ENCODE data around the gene PCNA.

The PCNA gene

DNA sequence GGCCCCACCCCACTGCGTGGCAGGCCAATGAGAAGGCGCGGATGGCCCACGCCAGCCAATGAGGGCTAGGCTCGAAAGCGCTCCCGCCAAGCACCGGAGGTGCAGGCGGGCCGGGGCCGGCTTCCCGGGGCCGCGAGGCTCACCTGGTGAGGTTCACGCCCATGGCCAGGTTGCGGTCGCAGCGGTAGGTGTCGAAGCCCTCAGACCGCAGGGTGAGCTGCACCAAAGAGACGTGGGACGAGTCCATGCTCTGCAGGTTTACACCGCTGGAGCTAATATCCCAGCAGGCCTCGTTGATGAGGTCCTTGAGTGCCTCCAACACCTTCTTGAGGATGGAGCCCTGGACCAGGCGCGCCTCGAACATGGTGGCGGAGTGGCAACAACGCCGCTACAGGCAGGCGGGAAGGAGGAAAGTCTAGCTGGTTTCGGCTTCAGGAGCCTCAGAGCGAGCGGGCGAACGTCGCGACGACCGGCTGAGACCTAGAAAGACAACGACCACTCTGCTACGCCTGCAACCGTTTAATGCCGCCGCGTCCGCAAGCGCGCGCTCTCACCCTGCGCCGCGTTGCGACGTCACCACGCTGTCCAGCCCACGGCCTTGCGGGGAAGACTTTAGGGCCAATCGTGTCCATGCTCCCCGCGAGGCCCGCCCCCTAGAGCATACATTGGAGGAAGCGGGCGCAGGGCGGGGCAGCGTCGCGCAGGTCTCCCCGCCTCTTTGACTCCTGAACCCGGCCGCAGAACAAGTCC, at the start of gene PCNA:
TSS of gene PCNA (minus strand) at position 524 of the 750 bp plus-strand sequence. CDS start at position 364, 160 bp downstream.
- Histone ChIP-seq H3K27ac (peak within 1 kb of the TSS in 20 of 21 experiments; percentile 63 to 90 (median 82)), H3K4me3 (peak within 1 kb of the TSS; percentile 50 to 93 (median 74))

DNA sequence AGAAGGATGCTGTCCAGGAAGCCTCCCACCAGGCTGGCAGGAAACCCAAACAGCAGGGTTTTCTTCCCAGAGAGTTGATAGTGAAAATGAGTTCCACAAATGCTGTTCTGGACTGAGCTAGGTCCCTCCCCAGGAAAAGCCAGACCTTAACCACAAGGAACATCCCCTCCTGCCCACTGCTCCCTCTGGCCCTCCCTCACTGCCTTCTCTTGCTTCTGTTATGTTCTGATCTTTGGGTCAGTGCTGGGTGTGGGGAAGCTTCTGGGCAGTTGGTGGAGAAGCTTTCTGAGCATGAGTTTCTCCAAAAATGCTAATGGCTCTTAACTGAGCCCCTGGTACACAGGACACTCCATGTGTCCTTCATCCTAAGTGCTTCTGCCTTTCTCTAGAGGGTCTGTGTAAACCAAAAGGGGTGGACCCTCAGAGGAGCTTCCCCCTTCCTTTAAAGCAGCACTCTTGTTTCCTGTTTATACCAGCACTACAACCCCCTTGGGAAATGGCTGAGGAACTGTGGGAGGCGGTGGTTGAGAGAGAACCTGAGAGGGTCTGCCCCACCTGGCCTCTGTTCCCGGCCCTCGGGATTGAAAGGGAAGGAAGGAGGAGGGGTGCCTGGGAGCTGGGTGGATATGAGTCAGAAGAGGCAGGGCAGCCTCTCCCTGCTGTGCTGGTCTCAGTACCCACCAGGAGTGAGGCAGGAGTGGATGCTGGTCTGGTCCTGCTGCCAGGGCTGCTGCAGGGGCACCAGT, 49.1 kb upstream of the PCNA start:
- Histone ChIP-seq H3K4me3 (no peak overlapping the region), H3K27ac (peak overlapping the region in 15 of 21 experiments; percentile 2 to 78 (median 47))

DNA sequence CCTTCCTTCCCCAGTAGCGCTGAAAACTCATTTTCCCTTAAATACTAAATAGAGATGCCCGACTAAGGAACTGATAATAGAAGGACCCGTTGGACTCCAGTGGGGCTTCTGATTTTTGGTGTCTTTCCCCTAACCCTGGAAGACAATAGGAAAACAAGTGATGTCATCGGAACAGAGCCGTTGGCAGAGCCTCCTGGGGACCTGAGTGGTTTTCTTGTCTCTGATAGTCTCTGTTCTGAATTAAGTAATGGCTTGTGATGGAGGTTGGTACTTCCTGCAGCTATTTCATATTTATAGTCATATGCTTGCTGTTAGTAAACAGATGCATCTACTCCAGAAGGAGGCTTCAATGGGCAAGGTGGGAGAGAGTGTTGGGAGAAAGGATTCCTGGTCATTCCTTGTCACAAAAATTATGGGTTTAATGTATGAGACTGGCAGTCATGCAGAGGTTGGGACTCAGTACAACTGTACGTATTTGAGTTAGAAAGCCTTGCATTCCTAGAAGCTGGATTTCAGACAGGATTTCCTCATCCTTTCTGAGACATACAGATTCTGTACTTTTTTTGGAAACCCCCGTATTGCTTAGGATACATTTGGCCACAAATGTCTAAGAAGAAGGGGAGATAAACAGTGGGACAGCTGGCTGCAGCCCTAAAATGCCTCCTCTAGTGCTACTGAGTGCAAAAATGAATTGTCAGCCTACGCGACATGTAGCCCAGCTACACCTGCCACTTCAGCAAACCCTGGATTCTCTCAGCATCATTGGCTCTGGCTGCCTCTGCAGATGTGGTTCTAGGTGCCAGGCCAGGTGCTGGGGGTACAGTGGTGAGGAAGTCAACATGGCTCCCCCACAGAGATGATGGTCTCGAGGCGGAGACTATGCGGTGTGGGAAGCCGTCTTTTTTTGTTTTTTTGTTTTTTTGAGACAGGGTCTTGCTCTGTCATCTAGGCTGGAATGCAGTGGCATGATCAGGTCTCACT, 45.2 kb upstream of the PCNA start:
- Histone ChIP-seq H3K4me3 (no peak overlapping the region), H3K27ac (no peak overlapping the region)

DNA sequence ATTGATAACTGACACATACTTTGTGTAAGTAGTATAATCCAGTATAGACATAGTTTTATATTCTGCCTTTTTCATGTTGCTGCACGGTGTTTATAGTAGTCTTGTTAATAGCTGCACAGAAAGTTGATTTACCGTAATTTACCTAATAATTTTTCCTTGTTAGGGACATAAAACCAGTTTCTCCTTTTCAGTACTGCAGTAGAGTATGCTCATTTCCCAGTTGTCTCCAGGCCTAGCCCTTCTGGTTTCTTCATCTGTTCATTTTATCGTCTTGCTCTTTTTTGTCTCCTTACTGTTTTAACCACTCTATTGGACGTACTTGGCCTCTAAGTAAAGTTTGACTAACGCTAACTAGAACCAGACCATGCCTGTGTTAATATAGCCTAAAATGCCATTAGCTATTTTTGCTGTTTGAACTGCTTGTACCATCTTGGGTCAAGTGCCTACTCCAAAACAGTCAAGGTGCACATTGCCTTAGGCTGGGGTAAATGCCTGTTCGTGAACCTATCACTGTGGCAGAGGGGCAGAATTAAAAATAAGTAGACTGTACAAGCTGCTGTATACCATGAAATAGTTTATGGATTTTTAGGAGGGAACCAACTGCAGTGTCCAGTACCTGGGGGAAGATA, 41.9 kb upstream of the PCNA start:
- H3K27ac ChIP-seq = no peak overlapping the region
- no peak overlapping the region for H3K4me3 ChIP-seq

DNA sequence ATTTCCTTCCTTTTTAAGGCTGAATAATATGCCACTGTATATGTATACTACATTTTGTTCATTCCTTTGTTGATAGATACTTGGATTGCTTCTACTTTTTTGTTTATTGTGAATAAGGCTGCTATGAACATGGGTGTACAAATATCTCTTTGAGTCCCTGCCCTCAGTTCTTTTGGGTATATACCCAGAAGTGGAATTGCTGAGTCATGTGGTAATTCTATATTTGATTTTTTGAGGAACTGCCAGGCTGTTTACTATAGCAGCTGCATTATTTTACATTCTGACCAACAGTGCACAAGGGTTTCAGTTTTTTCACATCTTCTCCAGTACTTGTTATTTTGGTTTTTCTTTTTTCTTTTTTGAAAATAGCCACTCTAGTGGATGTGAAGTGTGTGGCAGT, 41.1 kb upstream of the PCNA start:
- no peak overlapping the region for H3K27ac ChIP-seq
- H3K4me3 ChIP-seq = no peak overlapping the region

DNA sequence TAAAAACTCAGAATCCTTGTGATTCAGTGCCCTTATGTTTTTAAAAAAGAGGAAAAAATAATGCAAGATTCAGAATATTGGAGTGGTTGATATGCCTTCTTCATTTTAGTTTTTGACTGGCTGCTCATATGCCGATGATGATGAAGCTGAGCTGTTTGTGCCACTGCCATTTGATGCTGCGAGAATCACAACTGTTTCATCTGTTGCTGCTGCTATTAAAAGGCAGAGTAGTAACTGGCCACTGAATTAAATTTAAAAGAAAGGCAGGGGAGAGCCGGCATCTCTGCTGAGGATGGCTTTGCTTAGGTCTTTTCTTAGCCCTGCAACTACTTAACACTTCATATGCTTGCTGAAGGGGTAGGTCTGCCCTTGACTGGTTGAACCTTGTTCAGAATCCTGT, 40.2 kb upstream of the PCNA start:
- Histone ChIP-seq H3K4me3 (no peak overlapping the region), H3K27ac (no peak overlapping the region)

DNA sequence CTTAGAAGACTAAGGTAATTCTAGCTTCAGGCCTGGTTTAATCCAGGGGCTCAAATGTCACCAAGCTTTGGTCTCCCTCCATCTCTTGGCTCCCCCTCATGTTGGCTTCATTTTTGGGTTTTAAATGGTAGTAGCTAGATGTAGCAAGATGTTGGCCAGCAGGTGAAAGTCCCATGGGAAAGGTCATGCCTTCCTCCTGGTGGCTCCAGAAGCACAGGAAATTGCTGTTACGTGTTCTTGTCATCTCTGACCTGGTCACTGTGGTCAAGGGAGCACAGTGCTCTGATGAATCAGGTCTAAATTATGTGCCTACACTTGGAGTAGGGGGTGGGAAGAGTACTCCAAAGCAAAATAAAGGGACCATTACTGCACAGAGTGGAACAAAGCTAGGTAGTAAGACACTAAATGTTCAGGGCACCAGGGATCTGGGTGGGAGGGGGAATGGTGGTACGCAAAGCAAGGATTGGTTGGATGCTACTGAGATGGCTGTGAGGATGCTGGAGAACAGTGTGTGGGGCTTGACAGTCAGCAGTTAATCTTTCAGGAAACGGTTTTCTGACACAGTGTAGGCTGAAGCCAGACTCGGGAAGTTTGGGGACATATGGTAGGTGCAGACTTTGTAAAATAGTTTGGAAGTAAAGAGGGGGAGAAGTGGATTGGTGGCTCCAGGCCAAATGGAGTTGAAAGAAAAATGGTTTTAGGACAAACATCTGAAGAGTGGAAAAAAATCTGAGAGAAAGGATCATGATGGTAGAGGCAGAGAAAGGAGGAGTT, 37.1 kb upstream of the PCNA start:
- no peak overlapping the region for H3K27ac ChIP-seq

DNA sequence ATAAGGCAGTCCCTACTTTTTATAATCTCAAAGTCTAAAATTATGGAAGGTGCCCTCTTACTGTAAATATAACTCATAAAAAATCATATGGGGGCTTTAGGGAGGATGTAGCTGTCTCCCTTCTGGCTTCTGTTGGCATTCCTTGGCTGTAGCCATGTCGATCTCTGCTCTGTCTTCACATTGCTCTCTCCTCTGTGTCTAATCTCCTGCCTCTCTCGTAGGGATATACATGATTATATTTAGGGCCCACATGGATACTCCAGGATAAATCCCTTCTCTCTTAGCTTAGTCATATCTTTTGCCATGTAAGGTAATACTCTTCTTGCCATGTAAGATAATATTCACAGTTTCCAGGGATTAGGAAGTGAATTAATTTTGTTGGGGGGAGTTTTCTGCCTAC, 35.6 kb upstream of the PCNA start:
- no peak overlapping the region for H3K4me3 ChIP-seq
- H3K27ac ChIP-seq = no peak overlapping the region

More for the DNA sequence above, 37.1 kb upstream of the PCNA start:
- no peak overlapping the region for H3K4me3 ChIP-seq

DNA sequence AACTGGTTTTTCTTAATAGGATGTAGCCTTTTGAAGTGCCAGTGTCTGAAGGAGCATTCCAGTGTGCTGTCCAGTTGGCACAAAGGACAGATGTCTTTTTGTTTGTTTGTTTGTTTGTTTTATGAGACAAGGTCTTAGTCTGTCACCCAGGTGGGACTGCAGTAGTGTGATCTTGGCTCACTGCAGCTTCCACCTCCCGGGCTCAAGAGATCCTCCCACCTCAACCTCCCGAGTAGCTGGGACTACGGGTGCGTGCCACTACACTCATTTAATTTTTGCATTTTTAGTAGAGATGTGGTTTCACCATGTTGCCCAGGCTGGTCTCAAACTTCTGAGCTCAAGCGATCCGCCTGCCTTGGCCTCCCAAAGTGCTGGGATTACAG, 34.8 kb upstream of the PCNA start:
- H3K27ac ChIP-seq = no peak overlapping the region
- H3K4me3 ChIP-seq = no peak overlapping the region

DNA sequence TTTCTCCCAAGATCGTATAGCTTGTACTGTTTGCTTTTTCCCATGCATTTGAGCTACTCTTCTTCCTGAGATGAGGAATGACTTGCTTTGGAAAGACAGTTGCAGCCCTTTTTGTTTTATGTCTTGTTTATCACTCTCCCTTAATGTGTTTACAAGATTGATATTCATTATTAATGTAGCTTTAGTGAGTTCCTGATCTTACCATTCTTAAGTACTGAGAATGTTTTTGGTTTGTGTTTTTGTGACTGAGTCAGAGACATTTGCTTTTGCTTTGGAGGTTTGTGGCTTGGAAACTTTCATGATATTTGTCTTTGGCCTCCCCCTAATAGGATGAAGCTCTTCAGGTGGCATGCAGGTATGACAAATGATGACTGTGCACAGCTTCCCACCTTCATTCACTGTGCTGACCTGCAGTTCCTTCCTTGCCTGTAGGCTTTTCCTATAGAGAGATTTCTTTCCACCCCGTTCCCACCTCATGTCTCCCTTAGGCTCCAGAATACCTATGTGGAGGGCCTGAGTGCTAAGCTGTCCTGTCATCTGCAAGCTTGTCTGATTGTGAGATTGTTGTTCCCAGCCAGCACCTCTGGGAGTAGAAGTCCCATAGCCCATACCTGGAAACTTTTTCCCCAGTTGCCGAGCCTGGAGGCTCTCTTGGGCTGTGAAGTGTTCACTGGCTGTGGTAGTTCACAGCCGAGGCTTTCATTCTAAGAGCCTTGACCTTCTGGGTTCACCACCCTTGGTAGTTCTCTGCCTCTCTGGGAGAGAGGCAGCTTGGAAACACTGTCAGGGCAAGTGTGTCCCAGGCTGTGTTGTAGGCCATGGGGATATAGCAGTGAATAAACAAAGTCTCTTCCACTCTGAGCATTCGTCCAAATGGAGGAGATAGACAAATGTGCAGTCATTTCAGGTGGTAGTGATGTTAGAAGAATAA, 34.1 kb upstream of the PCNA start:
- Histone ChIP-seq H3K27ac (no peak overlapping the region), H3K4me3 (no peak overlapping the region)

DNA sequence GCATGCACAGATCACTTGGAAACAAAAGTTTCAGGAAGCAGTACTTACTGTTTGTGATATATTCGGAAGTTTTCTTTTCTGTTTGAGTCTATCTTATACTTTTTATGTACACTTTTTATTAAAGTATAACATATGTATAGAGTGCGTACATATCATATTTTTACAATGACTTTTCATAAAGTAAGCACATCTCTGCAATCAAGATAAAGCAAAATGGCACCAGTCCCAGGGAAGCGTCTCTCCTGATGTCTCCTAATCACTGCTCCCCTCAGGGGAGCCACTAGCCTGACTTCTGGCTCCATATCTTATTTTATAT, 33.4 kb upstream of the PCNA start:
- no peak overlapping the region for H3K4me3 ChIP-seq
- H3K27ac ChIP-seq = no peak overlapping the region

DNA sequence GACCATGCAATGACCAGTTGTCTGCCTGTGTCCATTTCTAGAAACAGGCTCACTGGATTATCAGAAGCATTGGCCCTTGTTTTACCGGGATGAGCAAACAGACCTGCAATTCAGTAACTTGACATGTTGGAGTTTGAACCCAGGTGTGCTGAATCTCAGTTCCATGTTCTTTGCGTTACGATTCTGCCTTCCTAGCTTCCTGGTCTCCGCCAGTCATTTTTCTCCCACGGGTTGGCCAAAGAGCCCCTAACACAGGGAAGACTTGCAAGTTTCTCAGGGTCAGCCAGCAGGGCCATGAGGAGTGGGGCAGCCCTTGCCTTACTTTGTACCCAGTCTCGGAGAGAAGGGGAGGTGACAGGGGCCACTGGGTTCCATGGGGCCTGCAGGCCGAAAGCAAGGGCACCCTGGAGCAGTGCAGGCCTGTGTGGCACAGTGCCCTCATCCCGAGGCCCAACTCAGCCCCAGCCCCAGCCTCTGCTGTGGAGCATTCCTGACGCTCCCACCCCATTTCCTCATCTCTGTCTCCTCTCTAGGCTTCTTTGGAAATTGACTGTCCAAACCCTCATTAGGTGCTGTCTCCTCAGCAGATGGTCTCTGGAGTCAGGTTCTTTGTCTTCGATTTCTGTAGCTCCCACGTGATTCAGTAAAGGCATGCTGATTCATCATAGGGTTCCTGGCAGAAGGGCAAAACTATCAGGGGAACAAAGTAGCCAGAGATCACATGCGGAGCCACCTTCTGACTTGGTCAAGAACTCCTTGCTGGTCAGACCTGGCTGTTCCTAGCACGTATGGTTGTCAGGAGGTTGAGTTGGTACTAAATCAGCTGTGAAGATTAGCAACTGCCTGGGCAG, 30.7 kb upstream of the PCNA start:
- Histone ChIP-seq H3K4me3 (no peak overlapping the region), H3K27ac (no peak overlapping the region)

DNA sequence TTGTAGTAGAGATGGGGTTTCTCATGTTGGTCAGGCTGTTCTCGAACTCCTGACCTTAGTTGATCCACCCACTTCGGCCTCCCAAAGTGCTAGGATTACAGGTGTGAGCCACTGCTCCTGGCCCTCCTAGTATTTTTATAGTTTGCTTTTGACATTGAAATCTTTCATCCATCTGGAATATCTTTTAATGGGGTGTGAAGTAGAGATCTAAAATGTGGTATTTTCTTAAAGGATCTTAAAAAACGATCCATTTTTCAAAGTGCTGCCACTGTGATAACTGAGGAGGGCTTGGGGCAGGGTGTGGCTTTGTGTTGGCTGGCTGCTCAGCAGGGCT, 30.1 kb upstream of the PCNA start:
- H3K27ac ChIP-seq = no peak overlapping the region

DNA sequence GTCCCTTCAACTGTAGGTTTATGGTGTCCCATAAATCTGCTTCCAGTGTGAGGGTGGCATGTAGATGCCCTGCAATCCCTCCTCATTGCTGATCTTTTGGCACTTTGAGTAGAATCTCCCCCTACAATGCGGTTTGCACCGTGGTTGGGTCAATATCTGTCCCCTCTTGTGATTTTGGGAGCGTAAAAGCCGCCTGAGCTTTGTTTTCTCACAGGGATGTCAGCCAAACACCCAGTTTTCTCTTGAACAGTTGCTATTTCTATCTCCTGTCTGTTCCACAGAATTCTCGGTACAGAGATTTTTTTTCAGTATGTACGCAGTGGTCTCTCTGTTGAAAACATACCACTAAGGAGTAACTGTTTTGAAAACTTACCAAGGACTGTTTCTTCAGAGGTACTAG, 28.8 kb upstream of the PCNA start:
- H3K4me3 ChIP-seq = no peak overlapping the region
- no peak overlapping the region for H3K27ac ChIP-seq

More for the DNA sequence above, 30.1 kb upstream of the PCNA start:
- H3K4me3 ChIP-seq = no peak overlapping the region

DNA sequence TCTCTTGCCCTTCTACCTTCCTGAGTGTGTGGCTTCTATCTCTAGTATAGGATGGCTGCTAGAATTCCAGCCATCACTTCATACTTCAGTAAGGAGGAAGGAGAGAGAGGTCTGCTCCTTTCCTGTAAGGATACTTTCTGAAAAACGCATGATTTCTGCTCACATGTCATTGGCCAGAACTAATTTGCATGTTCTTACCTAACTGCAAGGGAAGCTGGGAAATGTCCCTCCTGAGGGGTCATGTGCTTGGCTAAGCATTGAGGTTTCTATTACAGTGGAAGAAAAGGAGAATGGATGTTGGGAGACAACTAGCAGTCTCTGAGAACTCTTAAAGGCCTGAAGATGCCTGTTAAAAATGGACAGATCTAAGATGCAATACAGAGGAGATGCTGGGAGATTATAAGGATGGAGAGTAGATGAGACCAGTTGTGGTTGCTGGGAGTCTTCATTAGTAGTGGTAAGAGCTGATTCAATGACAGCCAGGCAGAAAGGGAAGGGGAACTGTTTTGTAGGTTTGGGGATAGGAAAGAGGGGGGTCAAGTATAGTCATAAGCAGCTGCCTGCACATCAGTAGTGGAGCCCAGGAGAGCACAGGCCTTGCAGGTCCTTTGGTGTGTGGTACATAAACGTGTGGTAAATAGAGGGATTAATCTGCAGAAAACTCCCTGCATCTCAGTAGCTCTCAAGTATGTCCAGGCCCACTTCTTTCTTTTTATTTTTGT, 27.3 kb upstream of the PCNA start:
- Histone ChIP-seq H3K27ac (no peak overlapping the region), H3K4me3 (no peak overlapping the region)

DNA sequence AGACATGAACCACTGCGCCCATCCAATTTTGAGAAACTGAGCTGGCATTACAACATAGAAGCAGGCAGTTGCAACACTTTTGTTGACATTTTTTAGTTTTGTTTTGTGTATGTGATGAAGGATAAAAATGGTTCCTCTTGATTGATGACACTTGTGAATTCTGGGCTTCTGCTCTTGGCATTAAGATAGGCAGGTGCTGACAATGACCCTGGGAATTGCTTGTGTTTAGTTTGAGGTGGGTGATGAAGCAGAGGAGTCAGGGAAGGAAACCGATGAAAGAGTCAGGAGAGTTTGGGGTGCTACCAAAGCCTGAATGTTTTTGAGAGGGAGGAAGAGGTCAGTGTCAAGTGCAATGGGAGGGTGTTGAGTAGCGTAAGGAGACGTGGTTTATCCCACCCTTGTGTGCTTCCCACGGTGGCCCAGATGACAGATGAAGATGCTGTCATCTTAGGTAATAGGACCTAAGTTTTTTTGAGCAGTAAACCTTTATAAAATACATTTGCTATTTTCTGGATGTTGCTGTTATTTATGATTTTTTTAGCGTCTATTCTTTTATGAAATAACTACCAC, 26.4 kb upstream of the PCNA start:
- H3K27ac ChIP-seq = no peak overlapping the region
- H3K4me3 ChIP-seq = no peak overlapping the region
